WTC11 (cell line): Measurements from ENCODE around the gene DDX4. TPM values are rescaled to one million over a fixed set of nuclear protein-coding genes. Genes with fewer than 3 reads are reported as not detected.

ENCODE experiments used
- ATAC-seq: fragments of 200-7000 bp; cut with Tn5 transposase; 2 replicates; pipeline ENCODE4 v1.10.0; 2021; ENCODE audit warnings: mild to moderate bottlenecking, moderate library complexity
- CTCF ChIA-PET: fragments of 300-600 bp; sonication (Branson Sonifier 250); formaldehyde crosslinking; loops from one replicate; lab custom pipeline; 2021; ENCODE audit warnings: antibody characterized with exemption; lab: Charles Lee
- POLR2A ChIA-PET: fragments of 350-600 bp; sonication (Branson Sonifier 250); formaldehyde crosslinking; loops from one replicate; lab custom pipeline; 2021; ENCODE audit warnings: antibody characterized with exemption; lab: Charles Lee
- DNase-seq: peaks from one replicate; pipeline ENCODE4 v3.0.0; 2021; ENCODE audit warnings: low spot score
- H3K27ac Mint-ChIP-seq: 2 replicates; pipeline ENCODE4 v1.8.0; 2021; ENCODE audit warnings: mixed read lengths
- H3K27me3 Mint-ChIP-seq: 2 replicates; pipeline ENCODE4 v1.8.0; 2021; ENCODE audit warnings: low read depth, mild to moderate bottlenecking, moderate library complexity, mixed read lengths
- H3K36me3 Mint-ChIP-seq: 2 replicates; pipeline ENCODE4 v1.8.0; 2021; ENCODE audit warnings: mixed read lengths
- H3K4me1 Mint-ChIP-seq: 2 replicates; pipeline ENCODE4 v1.8.0; 2022; ENCODE audit warnings: mixed read lengths
- H3K4me3 Mint-ChIP-seq: 2 replicates; pipeline ENCODE4 v1.8.0; 2021; ENCODE audit warnings: mild to moderate bottlenecking, moderate library complexity, mixed read lengths
- H3K9me3 Mint-ChIP-seq: 2 replicates; pipeline ENCODE4 v1.8.0; 2021; ENCODE audit warnings: mixed read lengths
- E2F5 ChIP-seq: sonication (generic); formaldehyde crosslinking; IDR thresholded peaks from 2 replicates; pipeline ENCODE4 v1.8.1; 2022; ENCODE audit warnings: mild to moderate bottlenecking, moderate library complexity, missing genetic modification reagents
- FOXJ3 ChIP-seq: sonication (generic); formaldehyde crosslinking; IDR thresholded peaks from 2 replicates; pipeline ENCODE4 v1.9.0; 2021; ENCODE audit warnings: missing genetic modification reagents, mild to moderate bottlenecking, borderline replicate concordance
- KAT7 ChIP-seq: sonication (generic); formaldehyde crosslinking; IDR thresholded peaks from 2 replicates; pipeline ENCODE4 v1.8.1; 2023; ENCODE audit warnings: missing genetic modification reagents, mild to moderate bottlenecking, borderline replicate concordance
- NFATC4 ChIP-seq: fragments of 250-450 bp; sonication (Bioruptor Pico); IDR thresholded peaks from 2 replicates; pipeline ENCODE4 v1.9.0; 2021; ENCODE audit warnings: mild to moderate bottlenecking
- PRDM15 ChIP-seq: sonication (generic); formaldehyde crosslinking; IDR thresholded peaks from 2 replicates; pipeline ENCODE4 v1.8.0; 2022; ENCODE audit warnings: missing genetic modification reagents
- RORB ChIP-seq: fragments of 250-450 bp; sonication (Bioruptor Pico); IDR thresholded peaks from 2 replicates; pipeline ENCODE4 v1.9.0; 2021; ENCODE audit warnings: mild to moderate bottlenecking
- SOX15 ChIP-seq: fragments of 250-450 bp; sonication (Bioruptor Pico); IDR thresholded peaks from 2 replicates; pipeline ENCODE4 v1.9.0; 2021; ENCODE audit warnings: mild to moderate bottlenecking
- STAT6 ChIP-seq: sonication (generic); formaldehyde crosslinking; conservative IDR thresholded peaks from 2 replicates; pipeline ENCODE4 v1.8.1; 2023; ENCODE audit warnings: mild to moderate bottlenecking, low read depth, missing genetic modification reagents, moderate library complexity
- TCF7 ChIP-seq: sonication (generic); formaldehyde crosslinking; IDR thresholded peaks from 2 replicates; pipeline ENCODE4 v1.8.0; 2022; ENCODE audit warnings: mild to moderate bottlenecking, low read depth, missing genetic modification reagents, moderate library complexity
- TEAD1 ChIP-seq: sonication (generic); formaldehyde crosslinking; IDR thresholded peaks from 2 replicates; pipeline ENCODE4 v1.8.0; 2022; ENCODE audit warnings: mild to moderate bottlenecking, missing genetic modification reagents
- USF1 ChIP-seq: sonication (generic); formaldehyde crosslinking; IDR thresholded peaks from 2 replicates; pipeline ENCODE4 v1.8.0; 2022; ENCODE audit warnings: mild to moderate bottlenecking, missing genetic modification reagents
- ZBTB21 ChIP-seq: sonication (generic); formaldehyde crosslinking; IDR thresholded peaks from 2 replicates; pipeline ENCODE4 v1.8.1; 2023; ENCODE audit warnings: mild to moderate bottlenecking, missing genetic modification reagents, borderline replicate concordance
- ZMAT4 ChIP-seq: fragments of 250-450 bp; sonication (Bioruptor Pico); IDR thresholded peaks from 2 replicates; pipeline ENCODE4 v1.9.0; 2021; ENCODE audit warnings: mild to moderate bottlenecking
- ZNF138 ChIP-seq: sonication (generic); formaldehyde crosslinking; conservative IDR thresholded peaks from 2 replicates; pipeline ENCODE4 v1.8.1; 2022; ENCODE audit warnings: mild to moderate bottlenecking, moderate library complexity, missing genetic modification reagents
- ZNF263 ChIP-seq: sonication (generic); formaldehyde crosslinking; IDR thresholded peaks from 2 replicates; pipeline ENCODE4 v1.8.1; 2022; ENCODE audit warnings: low read depth, mild to moderate bottlenecking, moderate library complexity, missing genetic modification reagents
- ZNF396 ChIP-seq: fragments of 250-450 bp; sonication (Bioruptor Pico); IDR thresholded peaks from 2 replicates; pipeline ENCODE4 v1.8.0; 2021; ENCODE audit warnings: mild to moderate bottlenecking, moderate library complexity, borderline replicate concordance
- ZNF512 ChIP-seq: sonication (generic); formaldehyde crosslinking; IDR thresholded peaks from 2 replicates; pipeline ENCODE4 v1.8.1; 2022; ENCODE audit warnings: missing genetic modification reagents, borderline replicate concordance
- ZSCAN18 ChIP-seq: fragments of 250-450 bp; sonication (Bioruptor Pico); IDR thresholded peaks from 2 replicates; pipeline ENCODE4 v2.1.2; 2022; ENCODE audit warnings: mild to moderate bottlenecking, moderate library complexity
- total RNA-seq: library from RNA; stranded (reverse); gene quantifications from 3 replicates; pipeline ENCODE4 v1.2.3, GENCODE V29; 2021

DDX4 gene
- total RNA-seq, 1 experiment from 2014 or later: not detected

- Mint-ChIP-seq H3K27ac (no peak overlapping the region), H3K36me3 (peaks cover 19% of the 10 kb centered on the region), H3K4me1 (no peaks in the 10 kb centered on the region), H3K4me3 (no peak overlapping the region), H3K9me3 (peaks cover 4% of the 10 kb centered on the region), H3K27me3 (no peaks in the 10 kb centered on the region)
- no peak for ATAC-seq
- TF ChIP-seq ZNF263 (CRISPR knock-in tag): no peak
- TF ChIP-seq USF1 (CRISPR knock-in tag): no peak
- TF ChIP-seq KAT7 (CRISPR knock-in tag): no peak
- no peak for TF ChIP-seq STAT6 (CRISPR knock-in tag)
- TF ChIP-seq ZNF396 (CRISPR knock-in tag): no peak
- no peak for TF ChIP-seq SOX15
- no peak for TF ChIP-seq E2F5
- TF ChIP-seq ZNF512 (CRISPR knock-in tag): no peak
- TF ChIP-seq RORB (CRISPR knock-in tag): no peak
- no peak for TF ChIP-seq ZSCAN18 (CRISPR knock-in tag)
- TF ChIP-seq ZBTB21: no peak
- no peak for TF ChIP-seq TCF7 (CRISPR knock-in tag)
- TF ChIP-seq FOXJ3: no peak
- ChIA-PET POLR2A (no interaction called here), CTCF (no interaction called here)
- no peak for DNase-seq
These were observed 35.1 kb upstream of the DDX4 start for GRCh38 chr5:55702598-55703345.

GRCh38 chr5:55706230-55706629 is 31.6 kb upstream of the DDX4 start:
- 0 out of 2 replicates have a peak overlapping the region, but pooled peaks have one; percentile 19 for H3K27ac Mint-ChIP-seq
- H3K36me3 Mint-ChIP-seq: peaks cover 13% of the 10 kb centered on the region
- H3K4me1 Mint-ChIP-seq: 0 out of 2 replicates have a peak, but pooled peaks cover 3% of the 10 kb centered on the region
- CTCF ChIA-PET: no interaction called here
- POLR2A ChIA-PET: no interaction called here
- DNase-seq (no peak), ATAC-seq (no peak)
- no peaks in the 10 kb centered on the region for H3K9me3 Mint-ChIP-seq
- H3K27me3 Mint-ChIP-seq: no peaks in the 10 kb centered on the region
- no peak overlapping the region for H3K4me3 Mint-ChIP-seq
- TF ChIP-seq ZMAT4 (CRISPR knock-in tag) (no peak), NFATC4 (CRISPR knock-in tag) (no peak), PRDM15 (no peak), TEAD1 (CRISPR knock-in tag) (no peak), SOX15 (no peak), ZNF138 (CRISPR knock-in tag) (no peak)
